BJ (cell line): Measurements from ENCODE around the gene CCDC124. TPM values are rescaled to one million over a fixed set of nuclear protein-coding genes. Genes with fewer than 3 reads are reported as not detected.

Experiments used
- CTCF ChIA-PET: fragments of 350-600 bp; formaldehyde crosslinking; extraction: SDS; loops from one replicate; lab custom pipeline; 2021; ENCODE audit warnings: antibody characterized with exemption, inconsistent platforms; lab: Yijun Ruan, JAX
- POLR2A ChIA-PET: fragments of 300-600 bp; sonication (Branson Sonifier 250); formaldehyde crosslinking; extraction: SDS; loops from one replicate; lab custom pipeline; 2021; ENCODE audit warnings: antibody characterized with exemption; lab: Charles Lee
- DNase-seq: peaks from one replicate; pipeline ENCODE4 v3.0.0-alpha.2; 2011; ENCODE audit warnings: low read depth
- H3K27me3 ChIP-seq: 2 replicates; pipeline ENCODE4 v1.6.0; 2011; ENCODE audit warnings: low read length; ENCODE audit not compliant: control insufficient read depth, insufficient read depth
- H3K36me3 ChIP-seq: 2 replicates; pipeline ENCODE4 v1.5.1; 2011; ENCODE audit warnings: low read length; ENCODE audit not compliant: control insufficient read depth, insufficient read depth
- H3K4me3 ChIP-seq: 2 replicates; pipeline ENCODE4 v1.5.1; 2011; ENCODE audit warnings: low read depth, mild to moderate bottlenecking, control low read depth, low read length
- polyA plus RNA-seq: library from polyadenylated mRNA; depleted of rRNA; stranded (reverse); fragments of >200 nt; gene quantifications from 2 replicates; pipeline ENCODE4 v1.2.3, GENCODE V29; 2011
- TF ChIP-seq, protein P1 (sequence below): IDR thresholded peaks from 2 replicates; pipeline ENCODE4 v1.5.1; 2011; ENCODE audit warnings: low read depth, mild to moderate bottlenecking, control low read depth, inconsistent platforms, low read length, moderate library complexity; ENCODE audit not compliant: insufficient read depth

CCDC124 gene
- polyA plus RNA-seq, 1 experiment, result 40.8 TPM

DNA sequence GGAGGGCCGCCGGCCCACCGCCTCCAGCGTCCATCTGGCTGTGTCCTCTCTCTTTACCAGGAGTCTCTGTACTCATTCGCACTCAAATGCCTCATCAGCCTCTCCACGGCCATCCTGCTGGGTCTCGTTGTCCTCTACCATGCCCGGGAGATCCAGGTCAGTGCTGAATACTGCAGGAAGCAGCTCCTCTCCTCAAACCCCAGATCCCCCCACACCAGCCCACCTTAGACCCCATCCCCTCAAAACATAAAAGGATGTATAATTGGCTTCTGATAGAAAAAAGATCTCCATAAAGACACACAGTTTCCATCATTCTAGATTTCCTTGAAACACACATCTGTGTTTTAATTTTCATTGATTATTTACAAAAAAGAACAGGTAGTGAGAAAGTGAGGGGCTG lies 42.2 kb downstream of the CCDC124 start:
- POLR2A ChIA-PET, result interaction anchor here (0.6 kb wide), 1 partner anchor 12 kb away, joined by 6 read pairs; no protein-coding TSS in a partner anchor
- TF ChIP-seq, protein P1, sequence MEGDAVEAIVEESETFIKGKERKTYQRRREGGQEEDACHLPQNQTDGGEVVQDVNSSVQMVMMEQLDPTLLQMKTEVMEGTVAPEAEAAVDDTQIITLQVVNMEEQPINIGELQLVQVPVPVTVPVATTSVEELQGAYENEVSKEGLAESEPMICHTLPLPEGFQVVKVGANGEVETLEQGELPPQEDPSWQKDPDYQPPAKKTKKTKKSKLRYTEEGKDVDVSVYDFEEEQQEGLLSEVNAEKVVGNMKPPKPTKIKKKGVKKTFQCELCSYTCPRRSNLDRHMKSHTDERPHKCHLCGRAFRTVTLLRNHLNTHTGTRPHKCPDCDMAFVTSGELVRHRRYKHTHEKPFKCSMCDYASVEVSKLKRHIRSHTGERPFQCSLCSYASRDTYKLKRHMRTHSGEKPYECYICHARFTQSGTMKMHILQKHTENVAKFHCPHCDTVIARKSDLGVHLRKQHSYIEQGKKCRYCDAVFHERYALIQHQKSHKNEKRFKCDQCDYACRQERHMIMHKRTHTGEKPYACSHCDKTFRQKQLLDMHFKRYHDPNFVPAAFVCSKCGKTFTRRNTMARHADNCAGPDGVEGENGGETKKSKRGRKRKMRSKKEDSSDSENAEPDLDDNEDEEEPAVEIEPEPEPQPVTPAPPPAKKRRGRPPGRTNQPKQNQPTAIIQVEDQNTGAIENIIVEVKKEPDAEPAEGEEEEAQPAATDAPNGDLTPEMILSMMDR, result no peak
- Histone ChIP-seq H3K36me3 (no peaks in the 10 kb centered on the region), H3K27me3 (peaks cover 3% of the 10 kb centered on the region), H3K4me3 (no peak overlapping the region)
- DNase-seq, result no peak
- CTCF ChIA-PET, result interaction anchor here (0.6 kb wide), 1 partner anchor 37 kb away, joined by 3 read pairs; no protein-coding TSS in a partner anchor

DNA sequence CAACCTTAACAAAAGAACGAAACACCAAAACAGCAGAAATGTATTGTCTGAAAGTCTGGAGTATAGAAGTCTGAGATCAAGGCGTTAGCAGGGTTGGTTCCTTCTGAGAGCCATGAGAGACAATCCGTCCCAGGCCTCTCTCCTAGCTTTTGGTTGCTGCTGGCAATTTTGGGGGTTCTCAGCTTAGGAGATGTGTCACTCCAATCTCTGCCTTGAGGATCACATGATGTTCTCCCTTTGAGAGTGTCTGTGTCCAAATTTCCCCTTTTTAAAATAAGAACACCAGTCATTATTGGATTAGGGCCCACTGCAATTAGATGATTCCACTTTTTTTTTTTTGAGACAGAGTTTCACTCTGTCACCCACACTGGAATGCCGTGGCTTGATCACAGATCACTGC lies 44.2 kb downstream of the CCDC124 start:
- Histone ChIP-seq H3K36me3 (no peaks in the 10 kb centered on the region), H3K4me3 (no peak overlapping the region), H3K27me3 (peaks cover 5% of the 10 kb centered on the region; the same call in 1 of the 2 replicates)
- CTCF ChIA-PET, result interaction anchor here (1.4 kb wide), 1 partner anchor 39 kb away, joined by 4 read pairs; no protein-coding TSS in a partner anchor
- TF ChIP-seq, protein P1, result no peak
- POLR2A ChIA-PET, result no interaction called here
- DNase-seq, result no peak

DNA sequence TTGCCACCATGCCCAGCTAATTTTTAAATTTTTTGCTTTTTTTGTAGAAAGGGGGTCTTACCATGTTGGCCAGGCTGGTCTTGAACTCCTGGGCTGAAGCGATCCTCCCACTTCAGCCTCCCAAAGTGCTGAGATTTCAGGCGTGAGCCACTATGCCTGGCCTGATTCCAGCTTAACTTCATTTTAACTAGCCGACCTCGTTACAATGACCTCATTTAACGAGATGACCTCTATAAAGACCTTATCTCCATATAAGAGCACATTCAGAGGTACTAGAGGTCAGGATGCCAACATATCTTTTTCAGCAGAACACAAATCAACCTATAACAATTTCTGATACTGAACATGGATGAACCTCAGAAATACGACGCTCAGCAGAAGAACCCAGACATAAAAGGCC lies 44.7 kb downstream of the CCDC124 start:
- Histone ChIP-seq H3K27me3 (peaks cover 5% of the 10 kb centered on the region; the same call in 1 of the 2 replicates), H3K36me3 (no peaks in the 10 kb centered on the region), H3K4me3 (no peak overlapping the region)
- DNase-seq, result no peak
- TF ChIP-seq, protein P1, result no peak
- ChIA-PET POLR2A (no interaction called here), CTCF (interaction anchor here (1.4 kb wide), 1 partner anchor 39 kb away, joined by 4 read pairs; no protein-coding TSS in a partner anchor)

DNA sequence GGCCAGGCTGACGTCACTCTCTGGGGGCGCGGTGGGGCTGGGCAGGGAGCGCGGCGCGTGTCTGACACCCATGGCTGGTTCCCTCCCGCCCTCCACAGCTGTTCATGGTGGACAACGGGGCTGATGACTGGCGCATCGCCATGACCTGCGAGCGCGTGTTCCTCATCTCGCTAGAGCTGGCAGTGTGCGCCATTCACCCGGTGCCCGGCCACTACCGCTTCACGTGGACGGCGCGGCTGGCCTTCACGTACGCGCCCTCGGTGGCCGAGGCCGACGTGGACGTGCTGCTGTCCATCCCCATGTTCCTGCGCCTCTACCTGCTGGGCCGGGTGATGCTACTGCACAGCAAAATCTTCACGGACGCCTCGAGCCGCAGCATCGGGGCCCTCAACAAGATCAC lies 48.8 kb downstream of the CCDC124 start:
- Histone ChIP-seq H3K27me3 (peaks cover 3% of the 10 kb centered on the region; the same call in 1 of the 2 replicates), H3K4me3 (no peak overlapping the region), H3K36me3 (no peaks in the 10 kb centered on the region)
- no peak for DNase-seq
- TF ChIP-seq, protein P1, result no peak
- ChIA-PET POLR2A (no interaction called here), CTCF (no interaction called here)

GRCh38 chr19:17982430-17982829 lies 49.6 kb downstream of the CCDC124 start:
- Histone ChIP-seq H3K4me3 (no peak overlapping the region), H3K36me3 (no peaks in the 10 kb centered on the region), H3K27me3 (0 out of 2 replicates have a peak, but pooled peaks cover 1% of the 10 kb centered on the region)
- TF ChIP-seq, protein P1, result no peak
- ChIA-PET POLR2A (no interaction called here), CTCF (interaction anchor here (1.3 to 1.5 kb wide), 3 partner anchors 16 to 112 kb away, joined by 3 to 7 read pairs (median 4); no protein-coding TSS in a partner anchor)
- DNase-seq, result no peak
